Esophagus squamous epithelium (tissue), 5 donors: ENCODE results near the gene RDM1. TPM values are rescaled to one million over a fixed set of nuclear protein-coding genes. Genes with fewer than 3 reads are reported as not detected.

Experiments used
- DNase-seq: peaks from one replicate; lab custom pipeline; 2025; lab: John Stamatoyannopoulos, UW
- H3K27ac ChIP-seq, 4 donors: fragments of 200-600 bp; sonication (generic); one replicate each; pipeline ENCODE4 v1.5.1; 2016 to 2019; ENCODE audit warnings: mild to moderate bottlenecking in 1 of 4
- H3K27me3 ChIP-seq, 4 donors: fragments of 200-600 bp; sonication (generic); 1 replicate in 3 of 4; 2 replicates in 1 of 4; pipeline versions ENCODE4 v1.5.1 to v1.6.0; 2017 to 2021; ENCODE audit warnings: antibody characterized with exemption in 1 of 4
- H3K36me3 ChIP-seq, 3 donors: fragments of 200-600 bp; sonication (generic); one replicate each; pipeline ENCODE4 v1.5.1; 2016 to 2019
- H3K4me1 ChIP-seq, 3 donors: fragments of 200-600 bp; sonication (generic); one replicate each; pipeline ENCODE4 v1.5.1; 2017 to 2019
- H3K4me3 ChIP-seq, 4 donors: fragments of 200-600 bp; sonication (generic); 1 replicate in 3 of 4; 2 replicates in 1 of 4; pipeline ENCODE4 v1.5.1; 2016 to 2019; ENCODE audit warnings: mild to moderate bottlenecking in 2 of 4, moderate library complexity in 1 of 4
- H3K9me3 ChIP-seq, 3 donors: fragments of 200-600 bp; sonication (generic); one replicate each; pipeline ENCODE4 v1.5.1; 2016 to 2019
- POLR2A ChIP-seq, 4 donors: fragments of 450-650 bp; IDR thresholded peaks; one replicate each; pipeline ENCODE4 v1.6.1; 2017; ENCODE audit warnings: antibody characterized with exemption in 4 of 4, mild to moderate bottlenecking in 4 of 4, moderate library complexity in 3 of 4
- WGBS, 2 donors: methylation state at CpG; one replicate each; pipeline ENCODE4 v1.1.5; 2018; 5-methylcytosine and 5-hydroxymethylcytosine counted together
- intact Hi-C: fragments of 100-400 bp; cut with DNase I; formaldehyde crosslinking; loops from one replicate; pipeline ENCODE4 v1.15.0; 2022
- total RNA-seq, 4 donors: library from RNA; depleted of rRNA; stranded (reverse); fragments of >200 nt; gene quantifications; one replicate each; pipeline ENCODE4 v1.1.0, GENCODE V29; 2016
- TF ChIP-seq, protein P1 (sequence below), 6 experiments: fragments of 450-650 bp in 4 of 6; fragments of 200-600 bp in 2 of 6; sonication (generic) in 2 of 6; IDR thresholded peaks; one replicate each; pipeline ENCODE4 v1.5.1; 2016 to 2019; ENCODE audit warnings: antibody characterized with exemption in 6 of 6, mild to moderate bottlenecking in 4 of 6, moderate library complexity in 4 of 6
- donor health status: DM: yes; HTN: yes; CAD: no.

Gene RDM1
- total RNA-seq, 4 donors from 2014 or later: 0.38 to 4.0 (median 0.45) TPM

DNA sequence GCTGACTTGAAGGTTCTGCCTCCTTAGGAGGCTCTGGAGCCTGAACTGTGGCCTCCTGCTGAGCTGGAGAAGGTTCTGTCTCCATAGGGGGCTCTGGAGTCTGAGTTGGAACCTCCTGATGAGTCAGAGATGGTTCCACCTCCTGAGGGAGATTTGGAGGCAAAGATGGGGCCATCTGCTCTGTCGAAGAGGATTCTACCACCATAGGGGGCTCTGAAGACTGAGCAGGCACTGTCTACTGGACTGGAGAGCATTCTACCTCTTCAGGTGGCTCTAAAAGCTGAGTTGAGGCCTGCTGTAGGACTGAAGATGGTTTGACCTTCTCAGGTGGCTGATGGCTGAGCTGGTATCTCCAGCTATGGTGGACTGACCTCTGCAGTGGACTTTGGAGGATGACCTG is 16.2 kb downstream of the RDM1 start:
- Histone ChIP-seq H3K4me1 (peaks cover 0 to 7% (median 0%) of the 10 kb centered on the region in 3 donors), H3K27ac (no peak overlapping the region), H3K36me3 (no peaks in the 10 kb centered on the region), H3K4me3 (no peak overlapping the region), H3K27me3 (peaks cover 0 to 6% (median 0%) of the 10 kb centered on the region in 4 donors), H3K9me3 (no peaks in the 10 kb centered on the region)
- intact Hi-C loops: no loop called here
- no CpG with 5 or more reads among the region's 1 CpG for WGBS, 2 donors
- DNase-seq: no peak
- TF ChIP-seq, protein P1, sequence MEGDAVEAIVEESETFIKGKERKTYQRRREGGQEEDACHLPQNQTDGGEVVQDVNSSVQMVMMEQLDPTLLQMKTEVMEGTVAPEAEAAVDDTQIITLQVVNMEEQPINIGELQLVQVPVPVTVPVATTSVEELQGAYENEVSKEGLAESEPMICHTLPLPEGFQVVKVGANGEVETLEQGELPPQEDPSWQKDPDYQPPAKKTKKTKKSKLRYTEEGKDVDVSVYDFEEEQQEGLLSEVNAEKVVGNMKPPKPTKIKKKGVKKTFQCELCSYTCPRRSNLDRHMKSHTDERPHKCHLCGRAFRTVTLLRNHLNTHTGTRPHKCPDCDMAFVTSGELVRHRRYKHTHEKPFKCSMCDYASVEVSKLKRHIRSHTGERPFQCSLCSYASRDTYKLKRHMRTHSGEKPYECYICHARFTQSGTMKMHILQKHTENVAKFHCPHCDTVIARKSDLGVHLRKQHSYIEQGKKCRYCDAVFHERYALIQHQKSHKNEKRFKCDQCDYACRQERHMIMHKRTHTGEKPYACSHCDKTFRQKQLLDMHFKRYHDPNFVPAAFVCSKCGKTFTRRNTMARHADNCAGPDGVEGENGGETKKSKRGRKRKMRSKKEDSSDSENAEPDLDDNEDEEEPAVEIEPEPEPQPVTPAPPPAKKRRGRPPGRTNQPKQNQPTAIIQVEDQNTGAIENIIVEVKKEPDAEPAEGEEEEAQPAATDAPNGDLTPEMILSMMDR (IDR thresholded peaks at IDR 0.05): no peak
- TF ChIP-seq POLR2A (IDR thresholded peaks at IDR 0.05): no peak

DNA sequence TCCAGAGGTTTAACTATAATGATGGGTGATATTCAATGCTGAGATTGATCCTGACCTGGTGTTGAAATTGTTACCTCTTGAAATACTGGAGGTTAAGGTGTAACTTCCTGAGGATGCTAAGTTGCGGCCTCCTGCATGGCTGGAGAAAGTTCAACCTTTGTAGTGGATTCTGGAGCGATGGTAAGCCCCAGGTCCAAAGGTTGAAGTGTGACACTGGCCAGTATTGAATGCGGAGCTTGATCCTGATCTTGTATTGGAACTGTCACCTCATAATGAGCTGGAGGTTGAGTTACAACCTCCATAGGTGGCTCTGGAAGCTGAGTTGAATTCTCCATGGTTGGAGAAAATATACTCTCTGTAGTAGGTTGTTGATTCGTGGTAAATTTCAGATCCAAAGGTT is 17.0 kb downstream of the RDM1 start:
- no peak overlapping the region for H3K4me3 ChIP-seq
- DNase-seq: no peak
- no peaks in the 10 kb centered on the region for H3K36me3 ChIP-seq
- no peaks in the 10 kb centered on the region for H3K9me3 ChIP-seq
- intact Hi-C loops: no loop called here
- no peak for TF ChIP-seq POLR2A (IDR thresholded peaks at IDR 0.05)
- TF ChIP-seq, protein P1 (IDR thresholded peaks at IDR 0.05): no peak
- peaks cover 0 to 6% (median 0%) of the 10 kb centered on the region in 4 donors for H3K27me3 ChIP-seq
- peaks cover 0 to 6% (median 0%) of the 10 kb centered on the region in 3 donors for H3K4me1 ChIP-seq
- H3K27ac ChIP-seq: no peak overlapping the region
- 77 to 89% methylated on average over 4 of the region's 4 CpGs for WGBS, 2 donors

DNA sequence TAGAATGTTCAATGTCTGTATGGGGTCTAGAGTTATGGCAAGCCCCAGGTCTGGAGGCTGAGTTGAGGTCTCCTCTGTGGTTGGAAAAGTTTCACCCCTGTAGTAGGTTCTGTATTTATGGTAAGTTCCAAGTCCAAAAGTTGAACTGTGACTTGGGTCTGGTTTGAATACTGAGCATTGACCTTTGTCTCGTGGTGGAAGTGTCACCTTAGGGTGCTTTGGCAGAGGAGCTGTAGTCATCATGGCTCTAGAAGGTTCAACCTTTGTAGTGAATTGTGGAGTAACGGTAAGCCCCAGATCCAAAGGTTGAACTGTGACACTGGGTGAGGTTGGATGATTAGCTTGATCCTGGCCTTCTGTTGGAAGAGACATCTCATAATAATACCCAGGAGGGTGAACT is 17.6 kb downstream of the RDM1 start:
- WGBS, 2 donors: 65 to 83% methylated on average over 2 of the region's 2 CpGs
- no peak overlapping the region for H3K27ac ChIP-seq
- DNase-seq: no peak
- H3K27me3 ChIP-seq: peaks cover 0 to 6% (median 0%) of the 10 kb centered on the region in 4 donors
- intact Hi-C loops: no loop called here
- TF ChIP-seq, protein P1 (IDR thresholded peaks at IDR 0.05): no peak
- no peak for TF ChIP-seq POLR2A (IDR thresholded peaks at IDR 0.05)
- no peaks in the 10 kb centered on the region for H3K36me3 ChIP-seq
- no peaks in the 10 kb centered on the region for H3K4me1 ChIP-seq
- no peak overlapping the region for H3K4me3 ChIP-seq
- no peaks in the 10 kb centered on the region for H3K9me3 ChIP-seq

DNA sequence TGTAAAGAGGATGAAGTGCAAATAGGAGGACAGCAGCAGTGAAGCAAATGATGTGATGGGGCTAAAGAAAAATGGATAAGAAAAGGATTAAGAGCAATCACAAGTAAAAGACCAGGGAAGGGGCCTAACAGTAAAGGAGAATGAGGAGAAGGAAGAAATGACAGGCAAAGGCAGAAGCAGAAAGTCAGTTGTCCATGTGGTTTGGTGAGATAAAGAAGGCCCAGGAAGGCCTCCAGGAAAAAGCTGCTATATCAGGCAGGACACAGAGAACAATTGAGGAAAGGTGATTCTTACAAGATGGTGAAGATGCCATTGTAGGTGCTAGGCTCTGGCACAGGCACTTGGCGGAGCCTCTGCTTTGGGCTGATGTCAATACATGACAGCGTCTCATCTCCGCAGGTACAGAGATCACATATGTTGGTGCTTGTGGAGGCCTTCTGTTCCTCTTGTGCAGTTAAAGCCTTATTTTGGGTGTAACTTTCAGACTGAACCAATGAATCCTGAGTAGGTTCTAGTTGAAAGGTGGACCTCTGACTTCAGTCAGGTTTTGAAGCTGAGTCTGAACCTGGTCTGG is 18.1 kb downstream of the RDM1 start:
- 97 to 98% methylated on average over 3 of the region's 3 CpGs for WGBS, 2 donors
- intact Hi-C loops: no loop called here
- H3K36me3 ChIP-seq: no peaks in the 10 kb centered on the region
- no peaks in the 10 kb centered on the region for H3K9me3 ChIP-seq
- no peak overlapping the region for H3K4me3 ChIP-seq
- TF ChIP-seq, protein P1 (IDR thresholded peaks at IDR 0.05): no peak
- no peak for TF ChIP-seq POLR2A (IDR thresholded peaks at IDR 0.05)
- H3K4me1 ChIP-seq: no peaks in the 10 kb centered on the region
- peaks cover 0 to 6% (median 0%) of the 10 kb centered on the region in 4 donors for H3K27me3 ChIP-seq
- no peak overlapping the region for H3K27ac ChIP-seq
- DNase-seq: no peak

DNA sequence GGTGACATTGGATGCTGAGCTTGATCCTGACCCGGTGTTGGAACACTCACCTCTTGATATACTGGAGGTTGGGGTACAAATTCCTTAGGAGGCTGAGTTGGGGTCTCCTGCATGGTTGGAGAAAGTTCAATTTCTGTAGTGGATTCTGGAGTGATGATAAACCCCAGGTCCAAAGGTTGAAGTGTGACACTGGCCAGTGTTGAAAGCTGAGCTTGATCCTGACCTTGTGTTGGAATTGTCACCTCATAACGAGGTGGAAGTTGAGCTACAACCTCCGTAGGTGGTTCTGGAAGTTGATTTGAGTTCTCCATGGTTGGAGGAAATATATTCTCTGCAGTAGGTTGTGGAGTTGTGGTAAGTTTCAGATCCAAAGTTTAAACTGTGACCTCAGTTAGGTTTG is 21.2 kb downstream of the RDM1 start:
- H3K27me3 ChIP-seq: no peaks in the 10 kb centered on the region
- intact Hi-C loops: no loop called here
- H3K4me1 ChIP-seq: no peaks in the 10 kb centered on the region
- no peak for DNase-seq
- no peak overlapping the region for H3K27ac ChIP-seq
- H3K4me3 ChIP-seq: no peak overlapping the region
- no peaks in the 10 kb centered on the region for H3K9me3 ChIP-seq
- TF ChIP-seq POLR2A (IDR thresholded peaks at IDR 0.05): no peak
- 84 to 100% methylated on average over 3 of the region's 3 CpGs for WGBS, 2 donors
- H3K36me3 ChIP-seq: no peaks in the 10 kb centered on the region
